Cardiac fibroblast (primary cell): Measurements from ENCODE around the gene KRTAP5-8.
"Not testable (repeated sequence)": the region's sequence is repeated elsewhere in the genome, so short reads cannot be mapped to it uniquely, and the experiment has no call there.

ENCODE experiments used
- DNase-seq, 2 donors: peaks; one replicate each; pipeline versions ENCODE4 v3.0.0 to v3.0.0-alpha.2; 2010; ENCODE audit warnings: low read depth in 2 of 2
- H3K4me3 ChIP-seq, 2 donors: replicated peaks in 1 of 2; 1 replicate in 1 of 2; 2 replicates in 1 of 2; pipeline ENCODE4 v1.5.1; 2011; ENCODE audit warnings: low read depth in 2 of 2, low read length in 2 of 2, mild to moderate bottlenecking in 2 of 2, moderate library complexity in 1 of 2
- CTCF ChIP-seq: IDR thresholded peaks from one replicate; pipeline ENCODE4 v1.5.1; 2011; ENCODE audit warnings: low read depth, mild to moderate bottlenecking, low read length, inconsistent platforms

The KRTAP5-8 gene

DNA sequence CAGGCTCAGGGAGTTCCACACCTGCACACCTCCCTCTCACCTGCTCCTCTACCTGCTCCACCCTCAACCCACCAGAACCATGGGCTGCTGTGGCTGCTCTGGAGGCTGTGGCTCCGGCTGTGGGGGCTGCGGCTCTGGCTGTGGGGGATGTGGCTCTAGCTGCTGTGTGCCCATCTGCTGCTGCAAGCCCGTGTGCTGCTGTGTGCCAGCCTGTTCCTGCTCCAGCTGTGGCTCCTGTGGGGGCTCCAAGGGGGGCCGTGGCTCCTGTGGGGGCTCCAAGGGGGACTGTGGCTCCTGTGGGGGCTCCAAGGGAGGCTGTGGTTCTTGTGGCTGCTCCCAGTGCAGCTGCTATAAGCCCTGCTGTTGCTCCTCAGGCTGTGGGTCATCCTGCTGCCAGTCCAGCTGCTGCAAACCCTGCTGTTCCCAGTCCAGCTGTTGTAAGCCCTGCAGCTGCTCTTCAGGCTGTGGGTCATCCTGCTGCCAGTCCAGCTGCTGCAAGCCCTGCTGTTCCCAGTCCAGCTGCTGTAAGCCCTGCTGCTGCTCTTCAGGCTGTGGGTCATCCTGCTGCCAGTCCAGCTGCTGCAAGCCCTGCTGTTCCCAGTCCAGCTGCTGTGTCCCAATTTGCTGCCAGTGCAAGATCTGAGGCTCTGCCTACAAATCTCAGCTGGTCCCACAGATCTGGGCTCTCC is at the start of gene KRTAP5-8:
Gene KRTAP5-8 (plus strand): TSS at position 49 of the 689 bp plus-strand sequence. CDS start 31 bp downstream, at position 80.
- DNase-seq, H3K4me3 ChIP-seq: not testable (repeated sequence)

DNA sequence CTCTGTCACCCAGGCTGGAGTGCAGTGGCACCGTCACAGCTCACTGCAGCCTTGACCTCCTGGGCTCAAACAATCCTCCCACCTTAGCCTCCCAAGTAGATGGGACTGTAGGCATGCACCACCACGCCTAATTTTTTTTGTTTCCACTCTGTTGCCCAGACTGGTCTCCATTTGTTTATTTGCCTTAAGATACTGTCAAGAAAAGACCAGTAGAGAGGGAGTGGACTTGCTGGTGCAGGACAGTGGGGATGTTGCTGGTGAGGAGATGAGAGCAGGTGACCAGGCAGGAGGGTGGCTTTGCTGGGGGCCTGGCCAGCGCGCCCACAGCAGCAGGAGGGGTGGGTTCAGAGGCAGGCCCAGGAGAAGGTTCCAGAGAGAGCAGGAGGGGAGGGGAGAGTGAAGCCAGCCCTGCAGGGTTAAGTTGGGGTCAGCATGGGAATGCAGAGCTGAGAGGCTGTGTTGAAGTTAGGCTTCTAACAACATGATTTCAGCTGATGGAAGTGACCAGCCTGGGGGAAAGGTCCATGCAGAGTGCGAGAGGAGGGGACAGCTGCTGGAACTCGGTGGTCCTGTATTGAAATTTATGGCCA is 49.0 kb upstream of the KRTAP5-8 start:
- no peak for DNase-seq
- no peak for TF ChIP-seq CTCF
- no peak overlapping the region for H3K4me3 ChIP-seq

DNA sequence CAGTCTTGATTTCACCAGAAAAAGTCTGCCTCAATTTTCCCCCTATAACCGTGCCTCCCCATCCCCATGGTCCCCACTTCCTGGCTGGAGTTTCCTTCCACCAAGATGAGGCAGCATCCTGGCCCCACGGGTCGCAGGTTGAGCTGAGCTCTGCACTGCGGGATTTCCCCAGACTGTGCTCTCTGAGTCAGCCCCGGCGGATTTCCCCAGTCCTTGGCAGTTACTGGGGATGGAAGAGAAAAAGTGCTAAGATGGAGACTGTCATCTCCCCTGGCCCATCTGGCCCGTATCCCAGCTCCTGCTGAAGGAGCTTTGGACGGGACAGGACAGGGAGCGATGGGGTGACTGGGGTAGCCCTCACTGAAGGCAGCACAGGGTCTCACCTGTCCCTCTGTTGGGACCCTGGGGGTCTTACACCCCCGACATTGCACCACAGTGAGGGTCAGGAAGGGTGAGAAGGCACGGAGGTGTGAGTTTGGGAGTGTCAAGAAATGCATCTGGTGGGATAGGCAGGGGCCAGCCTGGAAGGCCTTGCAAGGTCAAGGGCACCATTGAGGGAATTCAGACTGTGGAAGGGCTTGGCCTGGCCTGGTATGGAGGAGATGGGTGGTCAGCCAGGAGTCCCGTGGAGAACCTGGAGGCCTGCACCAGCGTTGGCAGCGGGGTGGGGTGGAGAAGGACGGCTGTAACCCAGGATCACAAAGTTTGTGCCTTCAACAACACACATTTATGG is 48.3 kb upstream of the KRTAP5-8 start:
- H3K4me3 ChIP-seq, result no peak overlapping the region
- peak; percentile 35 to 74 for DNase-seq
- TF ChIP-seq CTCF, result no peak

GRCh38 chr11:71490044-71490730 is 47.6 kb upstream of the KRTAP5-8 start:
- H3K4me3 ChIP-seq, result no peak overlapping the region
- DNase-seq, result no peak
- no peak for TF ChIP-seq CTCF

DNA sequence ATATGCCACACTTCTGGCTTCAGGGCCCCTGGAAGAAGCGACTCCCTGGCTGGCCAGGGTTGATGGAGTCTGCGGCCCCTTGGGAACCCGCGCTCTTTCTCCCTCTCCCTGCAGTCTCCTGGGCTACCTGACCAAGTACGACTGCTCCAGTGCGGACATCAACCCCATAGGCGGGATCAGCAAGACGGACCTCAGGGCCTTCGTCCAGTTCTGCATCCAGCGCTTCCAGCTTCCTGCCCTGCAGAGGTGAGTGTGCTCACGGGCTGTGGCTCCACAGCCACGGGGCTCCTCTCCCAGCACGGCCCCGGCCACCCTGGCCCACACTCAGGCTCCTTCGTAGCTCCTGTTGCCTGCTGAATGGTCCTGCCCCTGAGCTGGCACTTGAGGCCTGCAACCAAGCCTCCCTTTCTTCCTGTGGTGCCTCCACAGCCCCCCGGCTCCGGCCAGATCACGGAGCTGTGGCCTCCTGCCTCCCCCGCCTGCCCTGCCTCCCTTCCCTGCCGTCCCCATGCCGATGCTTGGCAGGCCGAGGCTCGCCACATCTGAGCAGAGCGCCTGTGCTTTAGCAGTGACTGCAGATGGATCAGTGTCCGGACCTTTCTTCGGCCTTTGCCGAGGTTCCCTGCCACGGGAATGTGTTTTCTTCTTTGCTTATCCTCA is 47.0 kb upstream of the KRTAP5-8 start:
- DNase-seq, result no peak
- H3K4me3 ChIP-seq, result no peak overlapping the region
- no peak for TF ChIP-seq CTCF

GRCh38 chr11:71491531-71491930 is 46.3 kb upstream of the KRTAP5-8 start:
- no peak for TF ChIP-seq CTCF
- H3K4me3 ChIP-seq, result no peak overlapping the region
- DNase-seq, result no peak

DNA sequence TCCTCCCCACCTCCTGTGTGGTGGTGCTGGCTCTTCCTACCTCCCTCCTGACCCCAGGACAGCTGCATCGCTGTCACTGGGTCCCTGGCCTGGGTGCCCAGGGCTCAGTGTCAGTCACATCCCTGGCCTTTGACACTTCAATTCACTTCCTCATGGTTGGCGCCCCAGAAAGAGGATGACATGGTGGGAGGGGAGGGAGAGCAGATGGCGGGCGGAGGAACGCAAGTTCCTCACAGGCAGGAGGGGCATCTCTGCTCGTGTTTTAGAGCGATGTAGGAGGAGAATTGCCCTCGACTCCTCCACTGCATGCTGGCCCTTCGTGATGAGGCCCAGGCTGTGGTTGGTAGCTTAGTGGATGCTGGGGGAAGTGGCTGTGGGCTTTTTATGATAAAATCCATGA is 45.9 kb upstream of the KRTAP5-8 start:
- TF ChIP-seq CTCF, result no peak
- DNase-seq, result no peak
- no peak overlapping the region for H3K4me3 ChIP-seq
